NB4 (cell line): ENCODE data around the gene NIP7.

Source experiments
- CTCF ChIP-seq: IDR thresholded peaks from one replicate; pipeline ENCODE4 v1.5.1; 2012; ENCODE audit warnings: low read depth, low read length
- MAX ChIP-seq: IDR thresholded peaks from 2 replicates; pipeline ENCODE4 v1.6.1; 2011; ENCODE audit warnings: low read depth, low read length
- MYC ChIP-seq: IDR thresholded peaks from 2 replicates; pipeline ENCODE4 v1.6.1; 2011; ENCODE audit warnings: low read depth, low read length
- POLR2A ChIP-seq: IDR thresholded peaks from 2 replicates; pipeline ENCODE4 v1.6.1; 2011; ENCODE audit warnings: mild to moderate bottlenecking; ENCODE audit not compliant: insufficient read length; ENCODE audit errors: extremely low read depth

GRCh38 chr16:69319381-69319780, 20.2 kb upstream of the NIP7 start:
- TF ChIP-seq POLR2A, result no peak
- no peak for TF ChIP-seq CTCF
- TF ChIP-seq MAX, result no peak
- no peak for TF ChIP-seq MYC
